ACHN (cell line): ENCODE results near the gene AXIN1.

Experiments used
- DNase-seq: peaks from one replicate; pipeline ENCODE4 v3.0.0-alpha.2; 2015
- in situ Hi-C: cut with HindIII; loops from 2 replicates; pipeline ENCODE4 v1.10.0; 2017; ENCODE audit warnings: low sequenced_read_pairs, low pct_ligation_motif_present, low pct_unique_long_range_greater_than_20kb

AXIN1 gene

GRCh38 chr16:239948-240277 lies 112.6 kb downstream of the AXIN1 start:
- no peak for DNase-seq
- in situ Hi-C loops: no loop called here
